Upper lobe of left lung (tissue), 4 donors: Measurements from ENCODE around the gene TRIM72.

Experiments
- POLR2A ChIP-seq, 4 donors: fragments of 450-650 bp; IDR thresholded peaks; one replicate each; pipeline ENCODE4 v1.5.1; 2016 to 2017; ENCODE audit warnings: antibody characterized with exemption in 4 of 4, mild to moderate bottlenecking in 2 of 4
- TF ChIP-seq, protein P1 (sequence below), 6 experiments: fragments of 450-650 bp in 4 of 6; fragments of 200-600 bp in 2 of 6; sonication (generic) in 2 of 6; IDR thresholded peaks; one replicate each; pipeline ENCODE4 v1.5.1; 2016 to 2019; ENCODE audit warnings: antibody characterized with exemption in 6 of 6

DNA sequence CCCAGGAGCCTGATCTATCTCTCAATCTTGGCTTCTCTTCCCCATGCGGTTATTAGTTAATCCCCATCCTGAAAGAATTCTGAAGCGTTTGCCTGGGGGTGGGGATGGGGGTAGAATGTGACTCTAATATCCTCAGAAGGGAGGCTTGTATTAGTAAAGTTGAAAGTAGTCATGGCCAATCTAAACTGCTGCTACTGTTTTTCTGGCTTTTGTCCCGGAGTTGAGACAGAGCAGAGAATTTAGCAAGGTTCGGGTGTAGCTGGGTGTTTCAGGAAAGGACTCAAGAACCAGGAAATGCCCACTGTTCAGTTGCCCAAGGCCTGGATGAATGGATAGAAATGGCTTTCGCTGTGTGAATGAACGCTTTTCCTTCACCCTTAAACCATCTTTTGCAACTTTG, 28.3 kb downstream of the TRIM72 start:
- TF ChIP-seq, protein P1, sequence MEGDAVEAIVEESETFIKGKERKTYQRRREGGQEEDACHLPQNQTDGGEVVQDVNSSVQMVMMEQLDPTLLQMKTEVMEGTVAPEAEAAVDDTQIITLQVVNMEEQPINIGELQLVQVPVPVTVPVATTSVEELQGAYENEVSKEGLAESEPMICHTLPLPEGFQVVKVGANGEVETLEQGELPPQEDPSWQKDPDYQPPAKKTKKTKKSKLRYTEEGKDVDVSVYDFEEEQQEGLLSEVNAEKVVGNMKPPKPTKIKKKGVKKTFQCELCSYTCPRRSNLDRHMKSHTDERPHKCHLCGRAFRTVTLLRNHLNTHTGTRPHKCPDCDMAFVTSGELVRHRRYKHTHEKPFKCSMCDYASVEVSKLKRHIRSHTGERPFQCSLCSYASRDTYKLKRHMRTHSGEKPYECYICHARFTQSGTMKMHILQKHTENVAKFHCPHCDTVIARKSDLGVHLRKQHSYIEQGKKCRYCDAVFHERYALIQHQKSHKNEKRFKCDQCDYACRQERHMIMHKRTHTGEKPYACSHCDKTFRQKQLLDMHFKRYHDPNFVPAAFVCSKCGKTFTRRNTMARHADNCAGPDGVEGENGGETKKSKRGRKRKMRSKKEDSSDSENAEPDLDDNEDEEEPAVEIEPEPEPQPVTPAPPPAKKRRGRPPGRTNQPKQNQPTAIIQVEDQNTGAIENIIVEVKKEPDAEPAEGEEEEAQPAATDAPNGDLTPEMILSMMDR (IDR thresholded peaks at IDR 0.05): no peak
- TF ChIP-seq POLR2A (IDR thresholded peaks at IDR 0.05): no peak
